Activated naive CD4-positive, alpha-beta T cell treated with anti-CD3 and anti-CD28 coated beads, Interleukin-2, amount 10 ng/mL, durations not matched to agents 7 days and 5 days (primary cell): ENCODE measurements around the gene TYROBP.

Source experiments
- CTCF ChIA-PET: fragments of 350-600 bp; sonication (Branson Sonifier 250); formaldehyde crosslinking; loops from one replicate; lab custom pipeline; 2021; ENCODE audit warnings: antibody characterized with exemption; lab: Charles Lee
- DNase-seq: peaks from one replicate; pipeline ENCODE4 v3.0.0-alpha.2; 2020
- H3K27ac Mint-ChIP-seq: one replicate; pipeline ENCODE4 v1.8.0; 2021; ENCODE audit warnings: mild to moderate bottlenecking, moderate library complexity, mixed read lengths
- H3K27me3 Mint-ChIP-seq: one replicate; pipeline ENCODE4 v1.8.0; 2021; ENCODE audit warnings: mild to moderate bottlenecking, mixed read lengths
- H3K36me3 Mint-ChIP-seq: one replicate; pipeline ENCODE4 v1.8.0; 2021; ENCODE audit warnings: mixed read lengths
- H3K4me1 Mint-ChIP-seq: one replicate; pipeline ENCODE4 v1.8.0; 2021; ENCODE audit warnings: mixed read lengths
- H3K4me3 Mint-ChIP-seq: one replicate; pipeline ENCODE4 v1.8.0; 2021; ENCODE audit warnings: mild to moderate bottlenecking, moderate library complexity, mixed read lengths
- H3K9me3 Mint-ChIP-seq: one replicate; pipeline ENCODE4 v1.8.0; 2021; ENCODE audit warnings: mixed read lengths

The TYROBP gene

DNA sequence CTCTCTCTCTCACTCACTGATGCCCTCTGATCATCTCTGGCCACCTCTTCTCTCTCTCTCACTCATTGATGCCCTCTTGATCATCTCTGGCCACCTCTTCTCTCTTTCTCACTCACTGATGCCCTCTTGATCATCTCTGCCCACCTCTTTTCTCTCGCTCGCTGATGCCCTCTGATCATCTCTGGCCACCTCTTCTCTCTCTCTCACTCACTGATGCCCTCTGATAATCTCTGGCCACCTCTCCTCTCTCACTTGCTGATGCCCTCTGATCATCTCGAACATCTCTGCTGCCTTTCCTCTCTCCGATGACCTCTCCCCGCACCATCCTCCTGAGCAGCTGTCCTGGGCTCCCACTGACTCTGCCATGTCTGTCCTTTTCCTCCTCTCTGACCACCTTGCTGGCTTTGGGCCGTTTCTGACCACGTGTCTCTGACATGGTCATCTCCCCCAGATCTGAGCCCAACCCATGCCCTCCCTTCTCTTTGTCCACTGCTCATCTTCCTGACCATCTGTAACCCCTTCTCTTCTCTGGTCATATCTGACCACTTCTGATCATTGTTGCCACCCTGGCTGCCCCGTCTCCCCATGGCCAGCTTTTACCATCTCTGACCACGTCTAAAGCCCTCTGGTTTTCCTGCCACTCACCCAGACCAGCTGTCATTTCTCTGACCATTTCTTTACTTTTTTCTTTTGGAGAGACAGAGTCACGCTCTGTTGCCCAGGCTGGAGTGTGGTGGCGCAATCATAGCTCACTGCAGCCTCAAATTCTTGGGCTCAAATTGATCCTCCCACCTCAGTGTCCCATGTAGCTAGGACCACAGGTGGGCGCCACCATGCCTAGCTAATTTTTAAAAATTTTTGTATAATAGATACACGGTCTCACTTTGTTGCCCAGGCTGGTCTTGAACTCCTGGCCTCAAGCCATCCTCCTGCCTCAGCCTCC, 30.5 kb upstream of the TYROBP start:
- no peak for DNase-seq
- Mint-ChIP-seq H3K36me3 (peaks cover 10% of the 10 kb centered on the region), H3K4me1 (peaks cover 29% of the 10 kb centered on the region), H3K27ac (no peak overlapping the region), H3K9me3 (no peaks in the 10 kb centered on the region), H3K4me3 (peak overlapping the region; percentile 65), H3K27me3 (no peaks in the 10 kb centered on the region)
- CTCF ChIA-PET: no interaction called here

DNA sequence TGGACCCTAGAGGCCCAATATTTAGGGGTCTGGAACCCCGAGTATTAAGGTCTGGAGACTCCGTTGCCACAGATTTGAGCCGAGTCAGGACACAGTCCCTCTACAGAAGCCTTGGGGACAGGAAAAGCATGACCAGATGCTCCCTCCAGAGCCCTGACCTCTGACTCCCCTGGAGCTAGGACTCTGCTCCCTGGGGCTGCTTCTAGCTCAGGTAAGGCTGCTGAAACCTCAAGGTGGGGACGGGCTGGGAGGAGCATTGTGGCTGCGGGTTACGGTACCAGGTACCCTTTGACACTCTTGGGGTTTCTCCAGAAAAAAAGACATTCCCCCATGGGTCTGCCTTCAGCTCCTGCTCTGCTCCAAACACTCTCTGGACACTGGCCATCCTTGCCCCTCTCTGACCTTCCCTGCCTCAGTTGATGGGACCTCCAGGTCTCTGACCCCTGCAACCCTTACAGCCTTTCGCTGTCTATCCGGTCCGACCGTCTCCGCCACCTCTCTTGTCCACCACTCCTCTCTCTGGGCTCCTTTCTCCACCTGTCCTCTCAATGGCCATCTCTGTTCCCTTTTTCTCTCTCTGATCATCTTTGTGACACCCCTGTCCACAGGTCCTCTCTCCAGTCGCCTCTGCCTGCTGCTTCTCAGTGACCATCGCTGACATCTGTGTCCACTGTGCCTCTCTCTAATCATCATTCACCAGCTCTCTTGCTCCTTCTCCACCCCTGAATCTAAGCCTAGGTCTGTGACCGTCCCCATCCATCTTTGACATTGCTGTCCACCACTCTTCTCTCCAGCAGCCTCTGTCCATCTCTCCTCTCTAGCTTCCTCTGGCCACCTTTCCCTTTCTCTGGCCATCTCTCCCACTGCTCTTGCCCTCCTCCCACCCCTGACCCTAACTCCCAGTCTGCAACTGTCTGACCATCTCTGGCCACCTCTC, 29.5 kb upstream of the TYROBP start:
- peaks cover 29% of the 10 kb centered on the region for H3K4me1 Mint-ChIP-seq
- CTCF ChIA-PET: no interaction called here
- no peaks in the 10 kb centered on the region for H3K9me3 Mint-ChIP-seq
- peaks cover 10% of the 10 kb centered on the region for H3K36me3 Mint-ChIP-seq
- no peaks in the 10 kb centered on the region for H3K27me3 Mint-ChIP-seq
- peak overlapping the region; percentile 65 for H3K4me3 Mint-ChIP-seq
- no peak for DNase-seq
- H3K27ac Mint-ChIP-seq: no peak overlapping the region

DNA sequence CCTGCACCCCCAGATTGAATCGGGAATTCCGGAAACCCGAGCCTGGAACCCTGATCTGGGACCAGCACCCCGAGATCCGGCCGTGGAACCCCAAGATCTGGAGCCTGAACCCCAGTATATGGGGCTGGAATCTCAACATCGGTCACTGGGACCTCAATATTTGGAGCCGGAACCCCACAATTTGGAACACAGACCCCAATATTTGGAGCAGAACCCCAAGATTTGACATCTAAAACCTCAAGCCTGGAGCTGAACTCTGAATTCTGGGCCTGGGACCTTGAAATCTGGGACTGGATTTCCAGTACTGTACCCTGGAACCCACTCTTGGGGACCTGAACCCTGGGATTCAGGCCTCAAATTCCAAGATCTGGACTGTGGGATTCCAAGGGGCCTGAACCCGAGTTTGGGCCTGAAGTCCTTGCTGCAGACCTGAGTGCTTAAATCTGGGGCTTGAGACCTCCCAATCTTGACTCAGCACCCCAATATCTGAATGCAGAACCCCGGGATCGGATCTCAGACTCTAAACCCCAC, 28.7 kb upstream of the TYROBP start:
- Mint-ChIP-seq H3K4me1 (peaks cover 33% of the 10 kb centered on the region), H3K9me3 (no peaks in the 10 kb centered on the region), H3K36me3 (peaks cover 10% of the 10 kb centered on the region), H3K27me3 (no peaks in the 10 kb centered on the region), H3K4me3 (peak overlapping the region; percentile 65), H3K27ac (no peak overlapping the region)
- DNase-seq: no peak
- CTCF ChIA-PET: no interaction called here

DNA sequence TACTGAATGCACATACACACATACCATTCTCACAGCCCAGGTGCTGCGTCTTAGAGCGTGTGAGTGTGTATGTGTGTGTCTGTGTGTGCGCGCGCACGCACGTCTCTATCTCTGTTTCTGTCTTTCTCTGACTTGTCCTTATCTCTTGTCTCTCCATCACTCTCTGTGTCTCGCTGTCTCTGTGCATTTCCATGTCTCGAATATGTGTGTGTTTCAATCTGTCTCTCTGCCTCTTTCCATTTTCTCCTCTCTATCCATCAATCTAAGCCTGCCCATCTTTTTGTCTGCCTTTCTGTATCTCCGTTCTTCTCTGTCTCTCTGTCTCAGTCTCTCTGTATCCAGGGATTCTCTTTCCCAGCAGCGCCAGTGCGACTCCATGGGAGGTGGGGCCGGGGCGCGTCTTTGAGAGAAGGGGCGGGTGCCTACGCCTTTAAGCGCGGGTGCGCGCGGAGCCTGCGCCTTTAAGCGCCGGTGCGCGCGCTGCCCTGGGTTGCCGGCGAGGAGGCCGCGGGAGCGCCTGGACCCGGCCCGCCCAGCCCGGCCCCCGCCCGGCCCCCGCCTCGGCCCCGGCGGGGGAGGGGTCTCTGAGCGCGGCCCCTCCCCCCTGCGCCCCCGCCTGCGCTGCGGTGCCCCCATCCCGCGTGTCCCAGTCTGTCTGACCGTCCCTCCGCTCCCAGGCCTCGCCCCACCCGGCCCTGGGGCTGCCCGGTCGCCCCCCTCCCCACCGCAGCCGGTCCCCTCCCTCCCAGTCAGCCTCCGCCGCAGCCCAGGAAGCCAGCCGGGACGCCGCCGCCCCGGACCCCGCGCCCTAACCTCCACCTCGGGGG, 28.0 kb upstream of the TYROBP start, which contains the start of gene LRFN3:
TSS of gene LRFN3 (plus strand) at position 464 of the 827 bp plus-strand sequence. CDS start 3,052 bp downstream, outside the sequence.
- Mint-ChIP-seq H3K9me3 (no peaks in the 10 kb centered on the region), H3K4me3 (peak within 1 kb of the TSS; percentile 76), H3K27me3 (no peaks in the 10 kb centered on the region), H3K27ac (no peak within 1 kb of the TSS), H3K4me1 (peaks cover 38% of the 10 kb centered on the region), H3K36me3 (peaks cover 8% of the 10 kb centered on the region)
- DNase-seq: peak; percentile 74
- CTCF ChIA-PET: no interaction called here

DNA sequence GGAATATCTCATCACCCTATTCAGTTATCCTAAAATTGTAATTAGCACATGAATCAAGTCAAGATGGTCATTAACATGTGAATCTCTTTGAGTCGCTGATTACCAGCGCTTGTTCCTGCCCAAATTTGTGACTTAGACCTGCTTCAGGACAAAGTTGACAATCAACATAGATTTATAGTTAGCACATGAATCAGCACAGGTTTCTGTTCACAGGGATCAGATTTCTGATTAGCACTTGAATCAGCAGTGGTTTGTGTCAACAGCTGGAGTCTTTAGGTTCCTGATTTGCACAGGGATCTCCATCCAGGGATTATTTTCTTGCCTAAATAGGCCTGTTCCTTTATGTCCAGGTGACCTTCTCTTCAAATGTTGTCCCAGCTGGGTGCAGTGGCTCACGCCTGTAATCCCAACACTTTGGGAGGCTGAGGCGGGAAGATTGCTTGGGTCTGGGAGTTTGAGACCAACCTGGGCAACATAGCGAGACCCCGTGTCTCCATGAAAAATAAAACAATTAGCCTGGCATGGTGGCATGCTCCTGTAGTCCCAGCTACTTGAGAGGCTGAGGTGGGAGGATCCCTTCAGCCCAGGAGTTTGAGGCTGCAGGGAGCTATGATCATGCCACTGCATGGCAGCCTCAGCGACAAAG, 24.3 kb upstream of the TYROBP start:
- CTCF ChIA-PET: interaction anchor here (0.6 to 6.5 kb wide), 9 partner anchors 9 to 238 kb away, joined by 3 to 86 read pairs (median 4); no protein-coding TSS in a partner anchor
- peak; percentile 9 for DNase-seq
- Mint-ChIP-seq H3K4me3 (no peak overlapping the region), H3K36me3 (no peaks in the 10 kb centered on the region), H3K4me1 (peaks cover 39% of the 10 kb centered on the region), H3K27me3 (no peaks in the 10 kb centered on the region), H3K27ac (no peak overlapping the region), H3K9me3 (no peaks in the 10 kb centered on the region)

DNA sequence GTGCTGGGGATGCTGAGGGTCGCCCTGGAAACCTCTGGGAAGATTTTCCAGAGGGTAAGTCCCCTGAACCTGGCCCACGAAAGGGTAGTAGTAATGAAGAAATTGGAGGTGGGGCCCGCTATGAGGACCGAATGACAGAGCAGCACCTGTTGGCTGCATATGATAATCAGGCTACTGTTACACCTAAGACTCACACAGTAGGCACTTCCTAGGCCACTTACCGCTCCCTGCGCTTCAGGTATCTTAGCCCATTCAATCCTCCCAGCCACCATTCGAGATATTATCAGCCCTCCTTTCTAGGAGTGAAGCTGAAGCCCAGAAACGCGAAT, 23.7 kb upstream of the TYROBP start:
- peaks cover 38% of the 10 kb centered on the region for H3K4me1 Mint-ChIP-seq
- peaks cover under 1% of the 10 kb centered on the region for H3K9me3 Mint-ChIP-seq
- no peak overlapping the region for H3K27ac Mint-ChIP-seq
- DNase-seq: no peak
- no peaks in the 10 kb centered on the region for H3K27me3 Mint-ChIP-seq
- peak overlapping the region; percentile 37 for H3K4me3 Mint-ChIP-seq
- CTCF ChIA-PET: interaction anchor here (0.6 to 6.5 kb wide), 8 partner anchors 9 to 237 kb away, joined by 3 to 86 read pairs (median 4); no protein-coding TSS in a partner anchor
- no peaks in the 10 kb centered on the region for H3K36me3 Mint-ChIP-seq

DNA sequence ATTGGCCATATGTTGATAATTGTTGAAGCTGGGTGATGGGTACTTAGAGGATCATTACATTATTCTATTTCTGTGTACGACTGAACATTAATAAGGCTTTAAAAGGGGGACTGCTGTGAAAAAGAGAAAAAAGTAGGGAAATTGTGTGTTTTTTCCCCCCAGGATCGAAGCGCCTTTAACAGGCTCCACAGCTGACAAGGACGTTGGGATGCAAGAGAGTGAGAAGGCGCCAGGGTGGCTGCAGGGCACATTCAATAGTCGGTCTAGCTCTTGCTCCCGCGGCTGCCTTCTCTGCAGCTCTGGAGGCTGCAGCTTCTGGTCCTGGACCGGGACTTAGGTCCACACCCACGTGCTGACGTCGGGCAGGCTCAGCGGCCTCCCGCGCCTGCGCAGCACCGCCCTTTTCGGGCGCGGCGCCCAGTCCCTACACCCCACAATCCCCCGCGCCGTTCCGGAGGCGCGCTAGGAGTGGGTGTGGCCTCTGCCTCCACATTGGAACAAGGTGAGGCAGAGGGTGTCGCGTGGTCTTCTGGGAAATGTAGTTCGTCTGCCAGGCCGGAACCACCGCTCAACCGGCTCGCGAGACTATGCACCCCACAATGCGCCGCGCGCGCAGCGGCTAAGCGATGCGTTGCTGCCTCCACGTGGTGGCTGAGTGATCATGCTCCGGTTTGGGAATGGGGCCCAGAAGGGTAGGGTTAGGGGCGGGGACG, 23.2 kb upstream of the TYROBP start:
- Mint-ChIP-seq H3K36me3 (no peaks in the 10 kb centered on the region), H3K27me3 (no peaks in the 10 kb centered on the region), H3K9me3 (peaks cover 5% of the 10 kb centered on the region), H3K27ac (peak overlapping the region; percentile 95), H3K4me3 (peak overlapping the region; percentile 64), H3K4me1 (peaks cover 41% of the 10 kb centered on the region)
- peak; percentile 100 for DNase-seq
- CTCF ChIA-PET: interaction anchor here (0.6 to 6.5 kb wide), 15 partner anchors 9 to 237 kb away, joined by 3 to 86 read pairs (median 4); no protein-coding TSS in a partner anchor

DNA sequence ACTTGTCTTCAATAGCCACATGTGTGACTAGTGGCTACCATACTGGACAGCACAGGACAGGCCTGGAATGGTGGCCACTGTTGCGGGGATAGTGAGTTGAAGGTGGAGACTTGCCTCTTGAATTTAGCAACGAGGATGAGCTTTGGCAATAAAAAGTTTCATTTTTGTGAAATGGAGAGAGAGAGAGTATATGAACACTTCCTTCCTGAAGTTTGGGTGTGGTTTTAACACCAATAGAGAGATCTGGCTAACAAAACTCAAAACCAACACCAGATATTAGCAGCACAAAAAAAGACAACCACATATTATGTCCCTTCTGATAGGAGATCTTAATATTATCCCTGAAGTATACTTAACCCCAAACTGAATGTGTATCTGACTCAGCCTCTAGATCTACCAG, 21.8 kb upstream of the TYROBP start:
- Mint-ChIP-seq H3K27ac (peak overlapping the region; percentile 93), H3K27me3 (peaks cover 10% of the 10 kb centered on the region), H3K4me1 (peaks cover 37% of the 10 kb centered on the region), H3K36me3 (peaks cover 6% of the 10 kb centered on the region), H3K4me3 (peak overlapping the region; percentile 53), H3K9me3 (peaks cover 16% of the 10 kb centered on the region)
- CTCF ChIA-PET: interaction anchor here (6.5 kb wide), 1 partner anchor 48 kb away, joined by 86 read pairs; no protein-coding TSS in a partner anchor
- DNase-seq: no peak

DNA sequence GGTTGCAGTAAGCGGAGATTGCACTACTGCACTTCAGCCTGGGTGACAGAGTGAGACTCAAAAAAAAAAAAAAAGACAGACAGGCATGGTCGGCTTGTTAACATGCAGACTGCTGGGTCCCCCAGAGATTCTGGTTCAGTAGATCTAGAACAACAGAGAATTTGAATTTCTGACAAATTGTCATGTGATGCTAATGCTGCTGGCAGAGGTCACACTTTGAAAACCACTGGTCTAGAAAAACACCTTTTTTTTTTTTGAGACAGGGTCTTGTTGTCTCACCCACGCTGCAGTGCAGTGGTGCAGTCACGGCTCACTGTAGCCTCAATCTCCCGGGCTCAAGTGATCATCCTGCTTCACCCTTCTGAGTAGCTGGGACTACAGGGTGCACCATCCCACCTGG, 20.4 kb upstream of the TYROBP start:
- H3K4me1 Mint-ChIP-seq: peaks cover 37% of the 10 kb centered on the region
- no peak overlapping the region for H3K4me3 Mint-ChIP-seq
- peaks cover 6% of the 10 kb centered on the region for H3K36me3 Mint-ChIP-seq
- H3K27me3 Mint-ChIP-seq: peaks cover 10% of the 10 kb centered on the region
- H3K9me3 Mint-ChIP-seq: peaks cover 16% of the 10 kb centered on the region
- peak overlapping the region; percentile 64 for H3K27ac Mint-ChIP-seq
- CTCF ChIA-PET: interaction anchor here (6.5 kb wide), 1 partner anchor 47 kb away, joined by 86 read pairs; no protein-coding TSS in a partner anchor
- DNase-seq: no peak

DNA sequence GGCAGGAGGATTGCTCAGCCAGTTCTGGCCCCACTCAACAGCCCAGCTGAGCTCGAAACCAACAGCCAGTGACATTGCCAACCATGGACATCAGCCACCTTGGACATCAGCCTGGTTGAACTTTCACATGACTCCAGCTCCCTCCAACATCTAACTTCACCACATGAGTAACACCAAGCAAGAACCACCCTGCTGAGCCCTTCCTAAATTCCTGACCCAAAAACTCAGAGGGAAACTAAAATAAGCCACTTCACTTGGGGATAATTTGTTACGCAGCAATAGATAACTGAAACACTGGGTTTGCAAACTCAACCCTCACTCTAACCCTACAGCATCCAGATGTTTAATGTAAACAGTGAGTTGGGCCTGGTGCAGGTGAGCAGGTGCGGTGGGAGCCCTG, 17.4 kb upstream of the TYROBP start:
- H3K4me3 Mint-ChIP-seq: no peak overlapping the region
- peaks cover 23% of the 10 kb centered on the region for H3K4me1 Mint-ChIP-seq
- H3K27me3 Mint-ChIP-seq: peaks cover 10% of the 10 kb centered on the region
- CTCF ChIA-PET: interaction anchor here (1.2 to 1.3 kb wide), 2 partner anchors 21 to 233 kb away, joined by 4 read pairs; no protein-coding TSS in a partner anchor
- no peak for DNase-seq
- no peak overlapping the region for H3K27ac Mint-ChIP-seq
- peaks cover 16% of the 10 kb centered on the region for H3K9me3 Mint-ChIP-seq
- peaks cover 6% of the 10 kb centered on the region for H3K36me3 Mint-ChIP-seq

DNA sequence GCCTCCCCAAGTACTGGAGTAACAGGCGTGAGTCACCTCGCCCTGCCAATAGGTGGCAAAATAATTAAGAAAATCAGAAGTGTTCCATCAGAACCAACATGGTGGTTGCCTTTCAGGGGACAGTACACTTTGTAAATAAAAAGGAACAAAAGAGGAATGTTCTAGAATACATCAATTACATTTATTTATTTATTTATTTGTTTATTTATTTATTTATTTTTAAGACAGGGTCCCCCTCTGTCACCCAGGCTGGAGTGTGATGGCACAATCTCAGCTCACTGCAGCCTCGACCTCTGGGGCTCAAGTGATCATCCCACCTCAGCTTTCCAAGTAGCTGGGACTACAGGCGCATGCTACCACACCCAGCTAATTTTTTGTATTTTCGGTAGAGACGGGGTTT, 12.9 kb upstream of the TYROBP start:
- CTCF ChIA-PET: interaction anchor here (1.1 kb wide), 1 partner anchor 38 kb away, joined by 3 read pairs; no protein-coding TSS in a partner anchor
- Mint-ChIP-seq H3K27ac (no peak overlapping the region), H3K27me3 (peaks cover 21% of the 10 kb centered on the region), H3K4me1 (no peaks in the 10 kb centered on the region), H3K9me3 (peaks cover 11% of the 10 kb centered on the region), H3K36me3 (peaks cover 5% of the 10 kb centered on the region), H3K4me3 (no peak overlapping the region)
- no peak for DNase-seq

DNA sequence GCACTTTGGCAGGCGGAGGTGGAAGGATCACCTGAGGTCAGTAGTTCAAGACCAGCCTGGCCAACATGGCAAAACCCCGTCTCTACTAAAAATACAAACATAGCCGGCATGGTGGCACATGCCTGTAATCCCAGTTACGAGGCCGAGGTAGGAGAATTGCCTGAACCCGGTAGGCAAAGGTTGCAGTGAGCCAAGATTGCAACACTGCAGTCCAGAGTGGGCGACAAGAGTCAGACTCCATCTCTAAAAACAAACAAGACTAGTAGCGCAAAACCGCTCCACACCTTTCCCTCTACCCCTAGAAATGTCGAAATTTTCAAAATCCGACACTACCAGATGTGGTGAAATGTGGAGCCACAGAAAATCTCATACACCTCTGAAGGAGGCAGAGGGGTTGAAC, 11.2 kb upstream of the TYROBP start:
- H3K4me3 Mint-ChIP-seq: no peak overlapping the region
- H3K36me3 Mint-ChIP-seq: no peaks in the 10 kb centered on the region
- no peak overlapping the region for H3K27ac Mint-ChIP-seq
- CTCF ChIA-PET: no interaction called here
- peaks cover 22% of the 10 kb centered on the region for H3K27me3 Mint-ChIP-seq
- H3K9me3 Mint-ChIP-seq: no peaks in the 10 kb centered on the region
- H3K4me1 Mint-ChIP-seq: no peaks in the 10 kb centered on the region
- DNase-seq: no peak
